ENCODE results near the gene BST1. TPM values are rescaled to one million over a fixed set of nuclear protein-coding genes. Genes with fewer than 3 reads are reported as not detected.

BST1 gene
- total and polyA plus RNA-seq, 10 of the 15 experiments (the other 5 are each of a cell fraction or from before 2014, with no cell fraction given): 0.04 to 0.42 (median 0.11) TPM; not detected in 1

GRCh38 chr4:15655223-15656037 lies 47.4 kb upstream of the BST1 start, which contains the start of gene FBXL5 (continued):
- no peak for TF ChIP-seq E4F1 (IDR thresholded peaks at IDR 0.05; ENCODE audit: borderline replicate concordance, partially characterized antibody)
- TF ChIP-seq ZBED1 (IDR thresholded peaks at IDR 0.05; ENCODE audit: borderline replicate concordance): no peak
- no peak for TF ChIP-seq PAX8 (IDR thresholded peaks at IDR 0.05)
- no peak for TF ChIP-seq FOS (IDR thresholded peaks at IDR 0.05; ENCODE audit: borderline replicate concordance, extremely low read depth, insufficient read length)
- no peak for TF ChIP-seq CEBPB (IDR thresholded peaks at IDR 0.05; ENCODE audit: borderline replicate concordance in 1 of 2, low read depth in 2 of 2, low read length in 2 of 2)
- TF ChIP-seq BHLHE40 (IDR thresholded peaks at IDR 0.05; ENCODE audit: borderline replicate concordance in 1 of 2, low read depth in 2 of 2, low read length in 1 of 2): peak in 1 of 2 experiments; percentile 78; a peak in 2 of 4 replicates
- TF ChIP-seq ZBTB33 (IDR thresholded peaks at IDR 0.05): peak; percentile 88
- TF ChIP-seq POLR2AphosphoS5 (IDR thresholded peaks at IDR 0.05; ENCODE audit: low read length): peak; percentile 83
- peak; percentile 85 for TF ChIP-seq YY1 (IDR thresholded peaks at IDR 0.05; ENCODE audit: low read depth, low read length)
- TF ChIP-seq ETV6 (conservative IDR thresholded peaks at IDR 0.05 in 1 of 2, IDR thresholded peaks at IDR 0.05 in 1 of 2; ENCODE audit: borderline replicate concordance in 1 of 2, low read depth in 1 of 2): no peak
- no peak for TF ChIP-seq RBBP5 (conservative IDR thresholded peaks at IDR 0.05)
- TF ChIP-seq, protein P1, sequence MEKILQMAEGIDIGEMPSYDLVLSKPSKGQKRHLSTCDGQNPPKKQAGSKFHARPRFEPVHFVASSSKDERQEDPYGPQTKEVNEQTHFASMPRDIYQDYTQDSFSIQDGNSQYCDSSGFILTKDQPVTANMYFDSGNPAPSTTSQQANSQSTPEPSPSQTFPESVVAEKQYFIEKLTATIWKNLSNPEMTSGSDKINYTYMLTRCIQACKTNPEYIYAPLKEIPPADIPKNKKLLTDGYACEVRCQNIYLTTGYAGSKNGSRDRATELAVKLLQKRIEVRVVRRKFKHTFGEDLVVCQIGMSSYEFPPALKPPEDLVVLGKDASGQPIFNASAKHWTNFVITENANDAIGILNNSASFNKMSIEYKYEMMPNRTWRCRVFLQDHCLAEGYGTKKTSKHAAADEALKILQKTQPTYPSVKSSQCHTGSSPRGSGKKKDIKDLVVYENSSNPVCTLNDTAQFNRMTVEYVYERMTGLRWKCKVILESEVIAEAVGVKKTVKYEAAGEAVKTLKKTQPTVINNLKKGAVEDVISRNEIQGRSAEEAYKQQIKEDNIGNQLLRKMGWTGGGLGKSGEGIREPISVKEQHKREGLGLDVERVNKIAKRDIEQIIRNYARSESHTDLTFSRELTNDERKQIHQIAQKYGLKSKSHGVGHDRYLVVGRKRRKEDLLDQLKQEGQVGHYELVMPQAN (conservative IDR thresholded peaks at IDR 0.05): 0 out of 2 replicates have a peak, but pooled peaks have one; percentile 24
- peak; percentile 50 for TF ChIP-seq KLF5 (IDR thresholded peaks at IDR 0.05; ENCODE audit: partially characterized antibody)
- TF ChIP-seq, protein P2, sequence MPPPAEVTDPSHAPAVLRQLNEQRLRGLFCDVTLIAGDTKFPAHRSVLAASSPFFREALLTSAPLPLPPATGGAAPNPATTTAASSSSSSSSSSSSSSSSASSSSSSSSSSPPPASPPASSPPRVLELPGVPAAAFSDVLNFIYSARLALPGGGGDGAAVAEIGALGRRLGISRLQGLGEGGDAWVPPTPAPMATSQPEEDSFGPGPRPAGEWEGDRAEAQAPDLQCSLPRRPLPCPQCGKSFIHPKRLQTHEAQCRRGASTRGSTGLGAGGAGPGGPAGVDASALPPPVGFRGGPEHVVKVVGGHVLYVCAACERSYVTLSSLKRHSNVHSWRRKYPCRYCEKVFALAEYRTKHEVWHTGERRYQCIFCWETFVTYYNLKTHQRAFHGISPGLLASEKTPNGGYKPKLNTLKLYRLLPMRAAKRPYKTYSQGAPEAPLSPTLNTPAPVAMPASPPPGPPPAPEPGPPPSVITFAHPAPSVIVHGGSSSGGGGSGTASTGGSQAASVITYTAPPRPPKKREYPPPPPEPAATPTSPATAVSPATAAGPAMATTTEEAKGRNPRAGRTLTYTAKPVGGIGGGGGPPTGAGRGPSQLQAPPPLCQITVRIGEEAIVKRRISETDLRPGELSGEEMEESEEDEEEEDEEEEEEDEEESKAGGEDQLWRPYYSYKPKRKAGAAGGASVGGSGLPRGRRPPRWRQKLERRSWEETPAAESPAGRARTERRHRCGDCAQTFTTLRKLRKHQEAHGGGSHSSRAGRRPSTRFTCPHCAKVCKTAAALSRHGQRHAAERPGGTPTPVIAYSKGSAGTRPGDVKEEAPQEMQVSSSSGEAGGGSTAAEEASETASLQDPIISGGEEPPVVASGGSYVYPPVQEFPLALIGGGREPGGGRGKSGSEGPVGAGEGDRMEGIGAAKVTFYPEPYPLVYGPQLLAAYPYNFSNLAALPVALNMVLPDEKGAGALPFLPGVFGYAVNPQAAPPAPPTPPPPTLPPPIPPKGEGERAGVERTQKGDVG (CRISPR knock-in tag; IDR thresholded peaks at IDR 0.05): no peak
- no peak for TF ChIP-seq PBX3 (IDR thresholded peaks at IDR 0.05; ENCODE audit: insufficient replicate concordance, low read depth, low read length)
- no peak for TF ChIP-seq TCF7 (IDR thresholded peaks at IDR 0.05; ENCODE audit: borderline replicate concordance)
- peak; percentile 96 for TF ChIP-seq IKZF1 (conservative IDR thresholded peaks at IDR 0.05)
